MM.1S (cell line): ENCODE results near the gene GLYATL1B.
"Not testable (repeated sequence)": the region's sequence is repeated elsewhere in the genome, so short reads cannot be mapped to it uniquely, and the experiment has no call there.

Source experiments
- DNase-seq: peaks from one replicate; pipeline ENCODE4 v3.0.0-alpha.2; 2015
- H2AFZ ChIP-seq: fragments of 300-600 bp; sonication (generic); 2 replicates; pipeline ENCODE4 v1.6.0; 2016; ENCODE audit warnings: antibody characterized with exemption, low read length
- H3F3A ChIP-seq: fragments of 300-600 bp; sonication (generic); 2 replicates; pipeline ENCODE4 v1.6.1; 2016; ENCODE audit warnings: mild to moderate bottlenecking, antibody characterized with exemption, low read length, moderate library complexity, mixed read lengths; ENCODE audit not compliant: insufficient read depth
- H3K27ac ChIP-seq: fragments of 300-600 bp; sonication (generic); 2 replicates; pipeline ENCODE4 v1.5.1; 2016; ENCODE audit warnings: mild to moderate bottlenecking, low read length
- H3K27me3 ChIP-seq: fragments of 300-600 bp; sonication (generic); replicated peaks from 2 replicates; pipeline ENCODE4 v1.6.0; 2016; ENCODE audit warnings: low read length; ENCODE audit not compliant: insufficient read depth
- H3K36me3 ChIP-seq: fragments of 300-600 bp; sonication (generic); replicated peaks from 2 replicates; pipeline ENCODE4 v1.6.1; 2016; ENCODE audit warnings: mild to moderate bottlenecking, low read length, mixed read lengths; ENCODE audit not compliant: insufficient read depth
- H3K4me1 ChIP-seq: fragments of 300-600 bp; sonication (generic); 2 replicates; pipeline ENCODE4 v1.6.1; 2016; ENCODE audit warnings: low read length, mixed read lengths
- H3K4me2 ChIP-seq: fragments of 300-600 bp; sonication (generic); 2 replicates; pipeline ENCODE4 v1.6.0; 2016; ENCODE audit warnings: low read depth, low read length
- H3K4me3 ChIP-seq: fragments of 300-600 bp; sonication (generic); 2 replicates; pipeline ENCODE4 v1.5.1; 2016; ENCODE audit warnings: low read length, mixed read lengths
- H3K79me2 ChIP-seq: fragments of 300-600 bp; sonication (generic); 2 replicates; pipeline ENCODE4 v1.6.1; 2016; ENCODE audit warnings: mixed run types, low read length, mixed read lengths
- H3K9ac ChIP-seq: fragments of 300-600 bp; sonication (generic); 2 replicates; pipeline ENCODE4 v1.6.1; 2016; ENCODE audit warnings: low read length, mixed read lengths
- H3K9me2 ChIP-seq: fragments of 300-600 bp; sonication (generic); replicated peaks from 2 replicates; pipeline ENCODE4 v1.6.1; 2016; ENCODE audit warnings: mild to moderate bottlenecking, low read length, mixed read lengths; ENCODE audit not compliant: insufficient read depth
- H3K9me3 ChIP-seq: fragments of 300-600 bp; sonication (generic); replicated peaks from 2 replicates; pipeline ENCODE4 v1.6.1; 2016; ENCODE audit warnings: mild to moderate bottlenecking, low read length, mixed read lengths; ENCODE audit not compliant: insufficient read depth
- H4K20me1 ChIP-seq: fragments of 300-600 bp; sonication (generic); 2 replicates; pipeline ENCODE4 v1.6.1; 2016; ENCODE audit warnings: mild to moderate bottlenecking, low read length, moderate library complexity, mixed read lengths; ENCODE audit not compliant: insufficient read depth
- CTCF ChIP-seq: fragments of 300-600 bp; sonication (generic); IDR thresholded peaks from 2 replicates; pipeline ENCODE4 v1.5.1; 2016; ENCODE audit warnings: antibody characterized with exemption, low read length, mixed read lengths
- EZH2 ChIP-seq: fragments of 300-600 bp; sonication (generic); optimal IDR thresholded peaks from 2 replicates; pipeline ENCODE3; 2017; ENCODE audit warnings: low read depth, mild to moderate bottlenecking, antibody characterized with exemption, low read length, mixed read lengths
- EZH2phosphoT487 ChIP-seq: fragments of 300-600 bp; sonication (generic); IDR thresholded peaks from 2 replicates; pipeline ENCODE4 v1.6.1; 2018; ENCODE audit warnings: antibody characterized with exemption, low read length

The GLYATL1B gene

GRCh38 chr11:59117774-59118173 lies 31.7 kb downstream of the GLYATL1B start:
- Histone ChIP-seq H3K4me3 (no peak overlapping the region), H3K9ac (no peak overlapping the region), H3F3A (peaks cover 12% of the 10 kb centered on the region), H3K4me1 (no peaks in the 10 kb centered on the region), H3K9me3 (0 out of 2 replicates have a peak, but pooled peaks cover 3% of the 10 kb centered on the region), H3K36me3 (peaks cover 38% of the 10 kb centered on the region), H3K4me2 (no peak overlapping the region), H3K27me3 (no peaks in the 10 kb centered on the region), H3K9me2 (no peaks in the 10 kb centered on the region), H4K20me1 (no peaks in the 10 kb centered on the region), H2AFZ (no peak overlapping the region), H3K79me2 (peaks cover 75% of the 10 kb centered on the region), H3K27ac (no peak overlapping the region)
- no peak for DNase-seq
- TF ChIP-seq EZH2phosphoT487 = no peak
- TF ChIP-seq EZH2 = no peak
- TF ChIP-seq CTCF = no peak

- Histone ChIP-seq H3K9me3 (0 out of 2 replicates have a peak, but pooled peaks cover 3% of the 10 kb centered on the region), H3K9ac (no peak overlapping the region), H3K27ac (no peak overlapping the region)
Observed at GRCh38 chr11:59119826-59120225, 33.7 kb downstream of the GLYATL1B start.

DNA sequence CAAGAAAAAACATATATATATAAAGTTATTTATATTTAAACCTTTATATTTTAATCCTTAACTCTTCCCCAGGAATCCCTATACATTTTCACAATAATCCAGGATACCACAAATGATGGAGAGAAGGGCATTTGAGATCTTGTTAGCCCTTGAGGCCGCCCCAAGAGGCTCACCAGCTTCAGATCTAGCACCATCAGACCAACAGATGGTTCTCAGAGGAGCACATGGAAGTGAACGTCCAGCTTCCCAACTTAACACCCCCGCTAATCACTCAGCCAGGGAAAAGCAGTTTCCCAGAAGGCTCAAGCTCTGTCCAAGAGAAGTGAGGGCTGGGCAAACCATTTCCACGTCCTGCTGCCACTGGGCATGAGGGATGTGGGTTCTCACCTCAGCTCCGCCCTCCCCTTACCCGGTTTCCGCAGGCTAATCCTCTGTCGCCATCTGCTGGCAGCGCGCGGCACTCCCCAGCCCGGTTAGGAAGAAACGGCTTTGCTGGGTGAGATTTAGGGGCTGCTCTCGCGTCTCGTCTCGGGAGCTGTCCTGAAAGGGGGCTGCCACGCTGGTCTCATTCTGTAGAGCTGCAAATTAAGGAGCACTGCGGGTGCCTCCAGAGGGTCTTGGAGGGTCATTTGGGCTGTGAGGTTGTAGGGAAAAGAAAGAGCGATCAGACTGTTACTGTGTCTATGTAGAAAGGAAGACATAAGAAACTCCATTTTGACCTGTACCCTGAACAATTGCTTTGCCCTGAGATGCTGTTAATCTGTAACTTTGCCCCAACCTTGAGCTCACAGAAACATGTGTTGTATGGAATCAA lies 49.7 kb downstream of the GLYATL1B start:
- Histone ChIP-seq H3K9me3 (no peaks in the 10 kb centered on the region), H3K4me2 (peak overlapping the region; percentile 58; the same call in 1 of the 2 replicates), H3K79me2 (peaks cover 1% of the 10 kb centered on the region; the same call in 1 of the 2 replicates), H3K4me1 (peaks cover 13% of the 10 kb centered on the region), H3K36me3 (no peaks in the 10 kb centered on the region; the same call in 1 of the 2 replicates), H4K20me1 (no peaks in the 10 kb centered on the region), H3K27ac (no peak overlapping the region), H3F3A (no peaks in the 10 kb centered on the region), H3K27me3 (no peaks in the 10 kb centered on the region), H3K9me2 (no peaks in the 10 kb centered on the region), H2AFZ (0 out of 2 replicates have a peak overlapping the region, but pooled peaks have one; percentile 34), H3K4me3 (no peak overlapping the region), H3K9ac (no peak overlapping the region)
- peak; percentile 80 for DNase-seq
- peak; percentile 99 for TF ChIP-seq CTCF
- TF ChIP-seq EZH2 = no peak

More at GRCh38 chr11:59119826-59120225, 33.7 kb downstream of the GLYATL1B start:
- peaks cover 56% of the 10 kb centered on the region for H3K79me2 ChIP-seq
- H3K4me3 ChIP-seq = no peak overlapping the region
- H3F3A ChIP-seq = peaks cover 16% of the 10 kb centered on the region
- no peak for TF ChIP-seq EZH2
- no peak for TF ChIP-seq EZH2phosphoT487
- TF ChIP-seq CTCF = no peak
- DNase-seq = no peak
- H3K36me3 ChIP-seq = peaks cover 43% of the 10 kb centered on the region
- no peaks in the 10 kb centered on the region for H4K20me1 ChIP-seq
- no peaks in the 10 kb centered on the region for H3K27me3 ChIP-seq
- no peak overlapping the region for H3K4me2 ChIP-seq
- no peak overlapping the region for H2AFZ ChIP-seq
- no peaks in the 10 kb centered on the region for H3K9me2 ChIP-seq
- H3K4me1 ChIP-seq = no peaks in the 10 kb centered on the region

DNA sequence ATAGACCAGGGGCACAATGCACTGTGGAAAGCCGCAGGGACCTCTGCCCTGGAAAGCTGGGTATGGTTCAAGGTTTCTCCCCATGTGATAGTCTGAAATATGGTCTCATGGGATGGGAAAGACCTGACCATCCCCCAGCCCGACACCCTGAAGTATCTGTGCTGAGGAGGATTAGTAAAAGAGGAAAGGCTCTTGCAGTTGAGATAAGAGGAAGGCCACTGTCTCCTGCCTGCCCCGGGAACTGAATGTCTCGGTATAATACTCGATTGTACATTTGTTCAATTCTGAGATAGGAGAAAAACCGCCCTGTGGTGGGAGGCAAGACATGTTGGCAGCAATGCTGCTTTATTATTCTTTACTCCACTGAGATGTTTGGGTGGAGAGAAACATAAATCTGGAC lies 50.4 kb downstream of the GLYATL1B start:
- not testable (repeated sequence) for H3K4me3 ChIP-seq, H3F3A ChIP-seq, H3K27ac ChIP-seq, H3K27me3 ChIP-seq, H3K9ac ChIP-seq, H3K9me3 ChIP-seq, H3K79me2 ChIP-seq, H3K9me2 ChIP-seq, H4K20me1 ChIP-seq, H3K4me2 ChIP-seq, DNase-seq, H3K36me3 ChIP-seq, H2AFZ ChIP-seq
- H3K4me1 ChIP-seq = peaks cover 19% of the 10 kb centered on the region
